ENCODE data around the gene MSLN.
"Not testable (repeated sequence)": the region's sequence is repeated elsewhere in the genome, so short reads cannot be mapped to it uniquely, and the experiment has no call there.

Gene MSLN

DNA sequence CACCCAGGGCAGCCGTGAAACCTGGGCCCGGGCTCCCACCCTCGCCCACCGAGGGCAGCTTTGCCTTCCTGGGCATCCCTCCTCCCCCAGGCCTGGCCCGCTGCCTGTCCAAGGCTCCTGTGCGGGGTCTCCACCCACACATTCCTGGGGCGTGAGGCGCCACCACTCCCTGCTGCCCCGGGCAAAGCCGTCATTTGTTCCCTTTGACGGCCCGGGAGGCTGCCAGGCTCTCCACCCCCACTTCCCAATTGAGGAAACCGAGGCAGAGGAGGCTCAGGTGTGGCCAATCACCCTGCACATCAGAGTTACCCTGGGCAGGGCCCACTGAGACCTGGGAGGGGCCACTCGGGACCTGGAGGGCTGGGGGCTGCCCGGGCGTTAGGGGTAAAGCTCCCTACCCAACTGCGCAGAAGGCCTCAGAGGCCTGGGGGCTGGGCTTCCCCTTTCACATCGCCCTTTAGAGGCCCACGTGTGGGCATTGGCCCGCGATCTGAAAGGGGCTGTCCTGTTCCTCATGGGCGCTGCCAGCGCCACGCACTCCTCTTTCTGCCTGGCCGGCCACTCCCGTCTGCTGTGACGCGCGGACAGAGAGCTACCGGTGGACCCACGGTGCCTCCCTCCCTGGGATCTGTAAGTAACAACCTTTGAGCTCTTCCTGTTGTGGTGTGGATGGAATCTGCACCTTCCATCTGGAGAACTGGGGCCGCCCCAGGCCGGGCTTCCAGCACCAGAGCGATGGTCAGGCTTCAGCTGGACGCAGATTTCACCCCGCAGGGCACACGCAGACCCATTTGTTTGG, at the start of gene MSLN:
TSS of gene MSLN (plus strand) at position 190 of the 799 bp plus-strand sequence. CDS start 1,947 bp downstream, outside the sequence.
- H3K27ac ChIP-seq, result no peak within 1 kb of the TSS
- H3K4me1 ChIP-seq (ENCODE audit: low read depth, poor library complexity, severe bottlenecking), result no peaks in the 10 kb centered on the region
- no peaks in the 10 kb centered on the region for H3K79me2 ChIP-seq (ENCODE audit: insufficient read depth, low read depth)
- TF ChIP-seq, protein P1, sequence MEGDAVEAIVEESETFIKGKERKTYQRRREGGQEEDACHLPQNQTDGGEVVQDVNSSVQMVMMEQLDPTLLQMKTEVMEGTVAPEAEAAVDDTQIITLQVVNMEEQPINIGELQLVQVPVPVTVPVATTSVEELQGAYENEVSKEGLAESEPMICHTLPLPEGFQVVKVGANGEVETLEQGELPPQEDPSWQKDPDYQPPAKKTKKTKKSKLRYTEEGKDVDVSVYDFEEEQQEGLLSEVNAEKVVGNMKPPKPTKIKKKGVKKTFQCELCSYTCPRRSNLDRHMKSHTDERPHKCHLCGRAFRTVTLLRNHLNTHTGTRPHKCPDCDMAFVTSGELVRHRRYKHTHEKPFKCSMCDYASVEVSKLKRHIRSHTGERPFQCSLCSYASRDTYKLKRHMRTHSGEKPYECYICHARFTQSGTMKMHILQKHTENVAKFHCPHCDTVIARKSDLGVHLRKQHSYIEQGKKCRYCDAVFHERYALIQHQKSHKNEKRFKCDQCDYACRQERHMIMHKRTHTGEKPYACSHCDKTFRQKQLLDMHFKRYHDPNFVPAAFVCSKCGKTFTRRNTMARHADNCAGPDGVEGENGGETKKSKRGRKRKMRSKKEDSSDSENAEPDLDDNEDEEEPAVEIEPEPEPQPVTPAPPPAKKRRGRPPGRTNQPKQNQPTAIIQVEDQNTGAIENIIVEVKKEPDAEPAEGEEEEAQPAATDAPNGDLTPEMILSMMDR (conservative IDR thresholded peaks at IDR 0.05; ENCODE audit: low read depth, low read length), result no peak
- no peak within 1 kb of the TSS for H3K4me3 ChIP-seq (IDR thresholded peaks at IDR 0.05; ENCODE audit: insufficient read depth, low read depth, low read length)
- no peak within 1 kb of the TSS for H3K4me2 ChIP-seq
- peaks cover 89% of the 10 kb centered on the region for H3K27me3 ChIP-seq (ENCODE audit: insufficient read depth, low read depth)
- H4K20me1 ChIP-seq (ENCODE audit: insufficient read depth), result no peaks in the 10 kb centered on the region
- no peak within 1 kb of the TSS for H3K9ac ChIP-seq
- H3K36me3 ChIP-seq (ENCODE audit: insufficient read depth), result no peaks in the 10 kb centered on the region
- H2AFZ ChIP-seq (ENCODE audit: low read depth), result no peak within 1 kb of the TSS

DNA sequence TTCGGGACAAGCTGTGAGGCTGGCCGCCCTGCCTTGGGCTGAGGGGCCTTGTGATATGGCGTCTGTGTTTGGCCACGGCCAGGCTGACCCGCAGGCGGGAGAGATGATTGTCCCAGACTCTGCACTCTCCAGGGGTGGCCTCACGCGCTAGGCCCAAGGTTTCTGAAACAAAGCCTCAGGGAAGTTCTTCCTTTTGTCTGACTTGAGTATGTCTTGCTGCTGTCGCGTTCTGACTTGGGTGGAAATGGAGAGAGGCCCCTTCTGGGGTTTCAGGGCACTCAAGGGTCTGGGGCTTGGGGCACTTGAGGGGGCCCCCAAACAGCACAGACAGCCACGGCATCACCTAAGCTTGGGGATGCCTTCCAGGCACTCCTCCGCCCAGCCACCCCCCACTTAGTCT, 49.5 kb upstream of the MSLN start:
- H3K4me3 ChIP-seq (IDR thresholded peaks at IDR 0.05; ENCODE audit: insufficient read depth, low read depth, low read length), result no peak overlapping the region
- peak overlapping the region; percentile 38; the same call in 1 of the 2 replicates for H3K4me2 ChIP-seq
- no peak overlapping the region for H2AFZ ChIP-seq (ENCODE audit: low read depth)
- no peaks in the 10 kb centered on the region for H3K36me3 ChIP-seq (ENCODE audit: insufficient read depth)
- H3K79me2 ChIP-seq (ENCODE audit: insufficient read depth, low read depth), result no peaks in the 10 kb centered on the region
- H4K20me1 ChIP-seq (ENCODE audit: insufficient read depth), result no peaks in the 10 kb centered on the region
- TF ChIP-seq, protein P1 (conservative IDR thresholded peaks at IDR 0.05; ENCODE audit: low read depth, low read length), result no peak
- peaks cover 27% of the 10 kb centered on the region for H3K4me1 ChIP-seq (ENCODE audit: low read depth, poor library complexity, severe bottlenecking)
- H3K27ac ChIP-seq, result no peak overlapping the region
- no peak overlapping the region for H3K9ac ChIP-seq
- H3K27me3 ChIP-seq (ENCODE audit: insufficient read depth, low read depth), result peaks cover 89% of the 10 kb centered on the region

DNA sequence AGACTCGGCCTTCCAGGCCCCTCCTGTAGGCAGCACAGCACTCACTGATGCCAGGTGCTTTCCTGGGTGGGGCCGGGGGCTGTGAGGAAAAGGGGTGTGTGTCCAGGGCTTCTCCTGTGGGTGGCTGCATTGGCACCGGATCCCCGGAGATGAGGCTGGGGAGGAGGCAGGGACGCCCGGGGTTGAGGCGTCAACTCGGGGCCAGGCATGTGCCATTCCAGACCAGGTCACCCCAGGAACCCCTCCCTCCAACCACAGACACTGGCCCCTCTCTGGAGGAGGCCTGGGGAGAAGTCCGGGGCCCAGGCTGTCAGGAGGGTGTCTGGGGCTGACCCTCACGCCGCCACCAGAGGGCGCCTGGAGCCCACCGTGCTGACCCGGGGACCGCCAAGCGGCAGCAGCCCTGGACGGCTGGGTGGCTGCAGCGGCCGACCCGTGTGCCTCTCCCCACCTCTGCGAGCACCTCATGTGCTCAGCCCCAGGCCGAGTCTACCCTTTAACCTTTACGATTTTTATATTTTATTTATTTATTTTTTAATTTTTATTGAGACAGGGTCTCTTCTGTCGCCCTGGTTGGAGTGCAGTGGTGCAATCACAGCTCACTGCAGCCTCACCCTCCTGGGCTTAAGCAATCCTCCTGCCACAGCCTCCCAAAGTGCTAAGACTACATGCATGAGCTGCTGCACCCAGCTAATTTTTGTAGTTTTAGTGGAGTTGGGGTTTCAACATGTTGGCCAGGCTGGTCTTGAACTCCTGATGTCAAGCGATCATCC, 48.8 kb upstream of the MSLN start:
- peaks cover 27% of the 10 kb centered on the region for H3K4me1 ChIP-seq (ENCODE audit: low read depth, poor library complexity, severe bottlenecking)
- no peak overlapping the region for H3K27ac ChIP-seq
- H2AFZ ChIP-seq (ENCODE audit: low read depth), result no peak overlapping the region
- no peaks in the 10 kb centered on the region for H3K36me3 ChIP-seq (ENCODE audit: insufficient read depth)
- peaks cover 88% of the 10 kb centered on the region for H3K27me3 ChIP-seq (ENCODE audit: insufficient read depth, low read depth)
- TF ChIP-seq, protein P1 (conservative IDR thresholded peaks at IDR 0.05; ENCODE audit: low read depth, low read length), result peak; percentile 86
- no peaks in the 10 kb centered on the region for H3K79me2 ChIP-seq (ENCODE audit: insufficient read depth, low read depth)
- peak overlapping the region; percentile 38; the same call in 1 of the 2 replicates for H3K4me2 ChIP-seq
- H3K4me3 ChIP-seq (IDR thresholded peaks at IDR 0.05; ENCODE audit: insufficient read depth, low read depth, low read length), result no peak overlapping the region
- H4K20me1 ChIP-seq (ENCODE audit: insufficient read depth), result no peaks in the 10 kb centered on the region
- H3K9ac ChIP-seq, result no peak overlapping the region

DNA sequence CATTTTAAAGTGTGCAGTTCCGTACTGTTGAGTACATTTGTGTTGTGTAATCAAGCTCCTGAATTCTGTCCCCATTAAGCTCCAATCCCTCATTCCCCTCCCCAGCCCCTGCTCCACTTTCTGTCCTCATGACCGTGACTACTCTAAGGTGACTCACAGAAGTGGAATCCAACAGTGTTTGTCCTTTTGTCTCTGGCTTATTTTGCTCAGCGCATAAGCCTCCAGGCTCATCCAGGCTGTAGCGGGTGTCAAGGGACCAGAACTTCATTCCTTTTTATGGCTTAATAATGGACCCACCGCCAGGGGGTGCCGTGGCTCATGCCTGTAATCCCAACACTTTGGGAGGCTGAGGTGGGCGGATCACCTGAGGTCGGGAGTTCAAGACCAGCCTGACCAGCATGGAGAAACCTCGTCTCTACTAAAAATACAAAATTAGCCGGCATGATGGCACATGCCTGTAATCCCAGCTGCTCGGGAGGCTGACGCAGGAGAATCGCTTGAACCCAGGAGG, 47.7 kb upstream of the MSLN start:
- H4K20me1 ChIP-seq (ENCODE audit: insufficient read depth); H3K4me3 ChIP-seq (IDR thresholded peaks at IDR 0.05; ENCODE audit: insufficient read depth, low read depth, low read length); H3K4me2 ChIP-seq; H2AFZ ChIP-seq (ENCODE audit: low read depth); H3K27ac ChIP-seq; H3K36me3 ChIP-seq (ENCODE audit: insufficient read depth); H3K79me2 ChIP-seq (ENCODE audit: insufficient read depth, low read depth); H3K9ac ChIP-seq: not testable (repeated sequence)
- TF ChIP-seq, protein P1 (conservative IDR thresholded peaks at IDR 0.05; ENCODE audit: low read depth, low read length), result peak; percentile 36; the same call in 1 of the 2 replicates
- Histone ChIP-seq H3K4me1 (ENCODE audit: low read depth, poor library complexity, severe bottlenecking) (peaks cover 27% of the 10 kb centered on the region), H3K27me3 (ENCODE audit: insufficient read depth, low read depth) (peaks cover 80% of the 10 kb centered on the region)

All from KMS-11 (cell line).